DND-41 (cell line): Measurements from ENCODE around the gene RAI1.

ENCODE experiments used
- ATAC-seq: fragments of 200-7000 bp; cut with Tn5 transposase; 3 replicates; pipeline ENCODE4 v1.9.1; 2021; ENCODE audit warnings: low read depth; ENCODE audit not compliant: insufficient read depth
- DNase-seq: peaks from one replicate; pipeline ENCODE4 v3.0.0-alpha.2; 2020
- H2AFZ ChIP-seq: 2 replicates; pipeline ENCODE4 v1.6.0; 2012; ENCODE audit warnings: low read depth, low read length
- H3K27ac ChIP-seq: 2 replicates; pipeline ENCODE4 v1.5.1; 2012; ENCODE audit warnings: low read length, inconsistent platforms
- H3K27me3 ChIP-seq: fragments of 200-600 bp; sonication (generic); 2 replicates; pipeline ENCODE4 v1.6.0; 2012; ENCODE audit warnings: low read length, mild to moderate bottlenecking, inconsistent platforms; ENCODE audit not compliant: insufficient read depth, poor library complexity
- H3K36me3 ChIP-seq: 2 replicates; pipeline ENCODE4 v1.5.1; 2012; ENCODE audit warnings: low read length, inconsistent platforms; ENCODE audit not compliant: insufficient read depth
- H3K4me1 ChIP-seq: 2 replicates; pipeline ENCODE4 v1.5.1; 2012; ENCODE audit warnings: mild to moderate bottlenecking, low read length; ENCODE audit not compliant: insufficient read depth
- H3K4me2 ChIP-seq: 2 replicates; pipeline ENCODE4 v1.6.0; 2012; ENCODE audit warnings: mild to moderate bottlenecking, moderate library complexity, low read length, inconsistent platforms; ENCODE audit not compliant: insufficient read depth
- H3K4me3 ChIP-seq, 2 experiments: fragments of 200-600 bp in 1 of 2; shearing (Covaris generic) in 1 of 2; 2 replicates each; pipeline ENCODE4 v1.5.1; 2012 to 2016; ENCODE audit warnings: inconsistent platforms in 2 of 2, low read length in 2 of 2, mild to moderate bottlenecking in 2 of 2, low read depth in 1 of 2, moderate library complexity in 1 of 2
- H3K79me2 ChIP-seq: 2 replicates; pipeline ENCODE4 v1.6.0; 2012; ENCODE audit warnings: low read length, inconsistent platforms; ENCODE audit not compliant: insufficient read depth
- H3K9ac ChIP-seq: 2 replicates; pipeline ENCODE4 v1.6.0; 2012; ENCODE audit warnings: low read depth, mild to moderate bottlenecking, inconsistent platforms, low read length, moderate library complexity
- H3K9me3 ChIP-seq: 2 replicates; pipeline ENCODE4 v1.5.1; 2012; ENCODE audit warnings: low read length, moderate library complexity, mild to moderate bottlenecking, inconsistent platforms; ENCODE audit not compliant: insufficient read depth, severe bottlenecking
- H4K20me1 ChIP-seq: 2 replicates; pipeline ENCODE4 v1.6.0; 2012; ENCODE audit warnings: low read length; ENCODE audit not compliant: insufficient read depth
- CTCF ChIP-seq: IDR thresholded peaks from 2 replicates; pipeline ENCODE4 v1.5.1; 2012; ENCODE audit warnings: borderline replicate concordance, low read length, moderate library complexity, mild to moderate bottlenecking; ENCODE audit not compliant: poor library complexity, severe bottlenecking; ENCODE audit errors: extremely low read depth
- EZH2 ChIP-seq: IDR thresholded peaks from 3 replicates; pipeline ENCODE4 v1.6.1; 2012; ENCODE audit warnings: borderline replicate concordance, low read depth, mild to moderate bottlenecking, moderate library complexity, low read length, inconsistent platforms; ENCODE audit not compliant: severe bottlenecking

The RAI1 gene

GRCh38 chr17:17845046-17845775 is 164.0 kb downstream of the RAI1 start:
- H3K36me3 ChIP-seq = no peaks in the 10 kb centered on the region
- DNase-seq = no peak
- H3K79me2 ChIP-seq = no peaks in the 10 kb centered on the region
- no peak overlapping the region for H3K9ac ChIP-seq
- H2AFZ ChIP-seq = no peak overlapping the region
- H3K27ac ChIP-seq = no peak overlapping the region
- TF ChIP-seq CTCF = no peak
- TF ChIP-seq EZH2 = no peak
- 0 out of 2 replicates have a peak, but pooled peaks cover 4% of the 10 kb centered on the region for H4K20me1 ChIP-seq
- H3K4me2 ChIP-seq = no peak overlapping the region
- no peaks in the 10 kb centered on the region for H3K27me3 ChIP-seq
- no peak overlapping the region for H3K4me3 ChIP-seq
- no peak for ATAC-seq
- H3K4me1 ChIP-seq = peaks cover 21% of the 10 kb centered on the region
- no peaks in the 10 kb centered on the region for H3K9me3 ChIP-seq

- Histone ChIP-seq H3K9me3 (no peaks in the 10 kb centered on the region), H3K4me2 (no peak overlapping the region), H3K79me2 (no peaks in the 10 kb centered on the region), H3K27me3 (no peaks in the 10 kb centered on the region), H3K36me3 (no peaks in the 10 kb centered on the region), H3K4me1 (peaks cover 28% of the 10 kb centered on the region), H2AFZ (no peak overlapping the region), H3K4me3 (no peak overlapping the region), H3K27ac (no peak overlapping the region), H4K20me1 (0 out of 2 replicates have a peak, but pooled peaks cover 4% of the 10 kb centered on the region), H3K9ac (no peak overlapping the region)
- DNase-seq (no peak), ATAC-seq (no peak)
- TF ChIP-seq EZH2 (no peak), CTCF (no peak)
Observed at GRCh38 chr17:17846003-17846402, 164.7 kb downstream of the RAI1 start.

- Histone ChIP-seq H2AFZ (no peak overlapping the region), H4K20me1 (no peaks in the 10 kb centered on the region), H3K79me2 (no peaks in the 10 kb centered on the region), H3K36me3 (no peaks in the 10 kb centered on the region), H3K4me1 (peaks cover 29% of the 10 kb centered on the region), H3K27me3 (no peaks in the 10 kb centered on the region), H3K27ac (no peak overlapping the region), H3K9ac (no peak overlapping the region), H3K4me3 (no peak overlapping the region), H3K9me3 (no peaks in the 10 kb centered on the region), H3K4me2 (no peak overlapping the region)
- DNase-seq = no peak
- TF ChIP-seq CTCF (no peak), EZH2 (no peak)
- no peak for ATAC-seq
Observed at GRCh38 chr17:17846645-17847044, 165.4 kb downstream of the RAI1 start.
